ENCODE results near the gene NUCKS1. TPM values are rescaled to one million over a fixed set of nuclear protein-coding genes. Genes with fewer than 3 reads are reported as not detected.

Gene NUCKS1
- total and polyA plus RNA-seq, 2 of the 13 experiments (the other 11 are each of a cell fraction or from before 2014, with no cell fraction given) = 35.5 to 117 TPM

DNA sequence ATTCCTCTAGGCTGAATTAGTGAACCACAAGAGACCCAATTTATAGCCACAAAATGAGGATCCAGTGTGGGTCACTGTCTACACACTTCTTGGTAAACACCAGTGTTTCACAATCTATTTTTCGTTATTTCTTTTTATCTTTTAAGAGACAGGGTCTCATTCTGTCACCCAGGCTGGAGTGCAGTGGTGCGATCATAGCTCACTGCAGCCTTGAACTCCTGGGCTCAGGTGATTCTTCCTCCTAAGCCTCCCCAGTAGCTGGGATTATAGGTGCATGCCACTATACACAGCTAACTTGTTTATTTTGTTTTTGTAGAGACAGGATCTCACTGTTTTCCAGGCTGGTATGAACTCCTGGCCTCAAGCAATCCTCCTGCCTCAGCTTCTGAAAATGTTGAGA, 40.3 kb downstream of the NUCKS1 start (continued):
- TF ChIP-seq, protein P1, sequence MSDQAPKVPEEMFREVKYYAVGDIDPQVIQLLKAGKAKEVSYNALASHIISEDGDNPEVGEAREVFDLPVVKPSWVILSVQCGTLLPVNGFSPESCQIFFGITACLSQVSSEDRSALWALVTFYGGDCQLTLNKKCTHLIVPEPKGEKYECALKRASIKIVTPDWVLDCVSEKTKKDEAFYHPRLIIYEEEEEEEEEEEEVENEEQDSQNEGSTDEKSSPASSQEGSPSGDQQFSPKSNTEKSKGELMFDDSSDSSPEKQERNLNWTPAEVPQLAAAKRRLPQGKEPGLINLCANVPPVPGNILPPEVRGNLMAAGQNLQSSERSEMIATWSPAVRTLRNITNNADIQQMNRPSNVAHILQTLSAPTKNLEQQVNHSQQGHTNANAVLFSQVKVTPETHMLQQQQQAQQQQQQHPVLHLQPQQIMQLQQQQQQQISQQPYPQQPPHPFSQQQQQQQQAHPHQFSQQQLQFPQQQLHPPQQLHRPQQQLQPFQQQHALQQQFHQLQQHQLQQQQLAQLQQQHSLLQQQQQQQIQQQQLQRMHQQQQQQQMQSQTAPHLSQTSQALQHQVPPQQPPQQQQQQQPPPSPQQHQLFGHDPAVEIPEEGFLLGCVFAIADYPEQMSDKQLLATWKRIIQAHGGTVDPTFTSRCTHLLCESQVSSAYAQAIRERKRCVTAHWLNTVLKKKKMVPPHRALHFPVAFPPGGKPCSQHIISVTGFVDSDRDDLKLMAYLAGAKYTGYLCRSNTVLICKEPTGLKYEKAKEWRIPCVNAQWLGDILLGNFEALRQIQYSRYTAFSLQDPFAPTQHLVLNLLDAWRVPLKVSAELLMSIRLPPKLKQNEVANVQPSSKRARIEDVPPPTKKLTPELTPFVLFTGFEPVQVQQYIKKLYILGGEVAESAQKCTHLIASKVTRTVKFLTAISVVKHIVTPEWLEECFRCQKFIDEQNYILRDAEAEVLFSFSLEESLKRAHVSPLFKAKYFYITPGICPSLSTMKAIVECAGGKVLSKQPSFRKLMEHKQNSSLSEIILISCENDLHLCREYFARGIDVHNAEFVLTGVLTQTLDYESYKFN (CRISPR knock-in tag; conservative IDR thresholded peaks at IDR 0.05) = peak; percentile 83
- TF ChIP-seq, protein P2, sequence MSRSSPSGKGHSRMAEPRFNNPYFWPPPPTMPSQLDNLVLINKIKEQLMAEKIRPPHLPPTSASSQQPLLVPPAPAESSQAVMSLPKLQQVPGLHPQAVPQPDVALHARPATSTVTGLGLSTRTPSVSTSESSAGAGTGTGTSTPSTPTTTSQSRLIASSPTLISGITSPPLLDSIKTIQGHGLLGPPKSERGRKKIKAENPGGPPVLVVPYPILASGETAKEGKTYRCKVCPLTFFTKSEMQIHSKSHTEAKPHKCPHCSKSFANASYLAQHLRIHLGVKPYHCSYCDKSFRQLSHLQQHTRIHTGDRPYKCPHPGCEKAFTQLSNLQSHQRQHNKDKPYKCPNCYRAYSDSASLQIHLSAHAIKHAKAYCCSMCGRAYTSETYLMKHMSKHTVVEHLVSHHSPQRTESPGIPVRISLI (CRISPR knock-in tag; IDR thresholded peaks at IDR 0.05; ENCODE audit: borderline replicate concordance) = no peak
- TF ChIP-seq, protein P3, sequence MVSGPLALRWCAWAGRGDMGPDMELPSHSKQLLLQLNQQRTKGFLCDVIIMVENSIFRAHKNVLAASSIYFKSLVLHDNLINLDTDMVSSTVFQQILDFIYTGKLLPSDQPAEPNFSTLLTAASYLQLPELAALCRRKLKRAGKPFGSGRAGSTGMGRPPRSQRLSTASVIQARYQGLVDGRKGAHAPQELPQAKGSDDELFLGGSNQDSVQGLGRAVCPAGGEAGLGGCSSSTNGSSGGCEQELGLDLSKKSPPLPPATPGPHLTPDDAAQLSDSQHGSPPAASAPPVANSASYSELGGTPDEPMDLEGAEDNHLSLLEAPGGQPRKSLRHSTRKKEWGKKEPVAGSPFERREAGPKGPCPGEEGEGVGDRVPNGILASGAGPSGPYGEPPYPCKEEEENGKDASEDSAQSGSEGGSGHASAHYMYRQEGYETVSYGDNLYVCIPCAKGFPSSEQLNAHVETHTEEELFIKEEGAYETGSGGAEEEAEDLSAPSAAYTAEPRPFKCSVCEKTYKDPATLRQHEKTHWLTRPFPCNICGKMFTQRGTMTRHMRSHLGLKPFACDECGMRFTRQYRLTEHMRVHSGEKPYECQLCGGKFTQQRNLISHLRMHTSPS (CRISPR knock-in tag; IDR thresholded peaks at IDR 0.05; ENCODE audit: low read depth) = no peak
- TF ChIP-seq PHF5A (CRISPR knock-in tag; IDR thresholded peaks at IDR 0.05; ENCODE audit: low read depth, unreplicated experiment) (no peak), IKZF4 (CRISPR knock-in tag; IDR thresholded peaks at IDR 0.05; ENCODE audit: borderline replicate concordance, low read depth, not compliant biosample characterization) (no peak), KDM6A (CRISPR knock-in tag; IDR thresholded peaks at IDR 0.05; ENCODE audit: low read depth) (no peak), RNF2 (conservative IDR thresholded peaks at IDR 0.05; ENCODE audit: low read depth) (no peak), RFX1 (IDR thresholded peaks at IDR 0.05) (no peak), ZNF605 (CRISPR knock-in tag; IDR thresholded peaks at IDR 0.05) (no peak), ZNF841 (CRISPR knock-in tag; IDR thresholded peaks at IDR 0.05; ENCODE audit: borderline replicate concordance) (no peak), HIVEP1 (CRISPR knock-in tag; IDR thresholded peaks at IDR 0.05) (no peak), MTA1 (CRISPR knock-in tag; IDR thresholded peaks at IDR 0.05; ENCODE audit: borderline replicate concordance) (no peak), FOXK1 (CRISPR knock-in tag; IDR thresholded peaks at IDR 0.05; ENCODE audit: borderline replicate concordance, low read depth) (peak; percentile 20; the same call in 1 of the 2 replicates), TARDBP (CRISPR knock-in tag; IDR thresholded peaks at IDR 0.05) (peak; percentile 25; the same call in 1 of the 2 replicates), ZSCAN22 (CRISPR knock-in tag; IDR thresholded peaks at IDR 0.05) (no peak)
- TF ChIP-seq, protein P4, sequence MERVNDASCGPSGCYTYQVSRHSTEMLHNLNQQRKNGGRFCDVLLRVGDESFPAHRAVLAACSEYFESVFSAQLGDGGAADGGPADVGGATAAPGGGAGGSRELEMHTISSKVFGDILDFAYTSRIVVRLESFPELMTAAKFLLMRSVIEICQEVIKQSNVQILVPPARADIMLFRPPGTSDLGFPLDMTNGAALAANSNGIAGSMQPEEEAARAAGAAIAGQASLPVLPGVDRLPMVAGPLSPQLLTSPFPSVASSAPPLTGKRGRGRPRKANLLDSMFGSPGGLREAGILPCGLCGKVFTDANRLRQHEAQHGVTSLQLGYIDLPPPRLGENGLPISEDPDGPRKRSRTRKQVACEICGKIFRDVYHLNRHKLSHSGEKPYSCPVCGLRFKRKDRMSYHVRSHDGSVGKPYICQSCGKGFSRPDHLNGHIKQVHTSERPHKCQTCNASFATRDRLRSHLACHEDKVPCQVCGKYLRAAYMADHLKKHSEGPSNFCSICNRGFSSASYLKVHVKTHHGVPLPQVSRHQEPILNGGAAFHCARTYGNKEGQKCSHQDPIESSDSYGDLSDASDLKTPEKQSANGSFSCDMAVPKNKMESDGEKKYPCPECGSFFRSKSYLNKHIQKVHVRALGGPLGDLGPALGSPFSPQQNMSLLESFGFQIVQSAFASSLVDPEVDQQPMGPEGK (CRISPR knock-in tag; IDR thresholded peaks at IDR 0.05) = peak; percentile 42; the same call in 1 of the 2 replicates
- TF ChIP-seq, protein P5, sequence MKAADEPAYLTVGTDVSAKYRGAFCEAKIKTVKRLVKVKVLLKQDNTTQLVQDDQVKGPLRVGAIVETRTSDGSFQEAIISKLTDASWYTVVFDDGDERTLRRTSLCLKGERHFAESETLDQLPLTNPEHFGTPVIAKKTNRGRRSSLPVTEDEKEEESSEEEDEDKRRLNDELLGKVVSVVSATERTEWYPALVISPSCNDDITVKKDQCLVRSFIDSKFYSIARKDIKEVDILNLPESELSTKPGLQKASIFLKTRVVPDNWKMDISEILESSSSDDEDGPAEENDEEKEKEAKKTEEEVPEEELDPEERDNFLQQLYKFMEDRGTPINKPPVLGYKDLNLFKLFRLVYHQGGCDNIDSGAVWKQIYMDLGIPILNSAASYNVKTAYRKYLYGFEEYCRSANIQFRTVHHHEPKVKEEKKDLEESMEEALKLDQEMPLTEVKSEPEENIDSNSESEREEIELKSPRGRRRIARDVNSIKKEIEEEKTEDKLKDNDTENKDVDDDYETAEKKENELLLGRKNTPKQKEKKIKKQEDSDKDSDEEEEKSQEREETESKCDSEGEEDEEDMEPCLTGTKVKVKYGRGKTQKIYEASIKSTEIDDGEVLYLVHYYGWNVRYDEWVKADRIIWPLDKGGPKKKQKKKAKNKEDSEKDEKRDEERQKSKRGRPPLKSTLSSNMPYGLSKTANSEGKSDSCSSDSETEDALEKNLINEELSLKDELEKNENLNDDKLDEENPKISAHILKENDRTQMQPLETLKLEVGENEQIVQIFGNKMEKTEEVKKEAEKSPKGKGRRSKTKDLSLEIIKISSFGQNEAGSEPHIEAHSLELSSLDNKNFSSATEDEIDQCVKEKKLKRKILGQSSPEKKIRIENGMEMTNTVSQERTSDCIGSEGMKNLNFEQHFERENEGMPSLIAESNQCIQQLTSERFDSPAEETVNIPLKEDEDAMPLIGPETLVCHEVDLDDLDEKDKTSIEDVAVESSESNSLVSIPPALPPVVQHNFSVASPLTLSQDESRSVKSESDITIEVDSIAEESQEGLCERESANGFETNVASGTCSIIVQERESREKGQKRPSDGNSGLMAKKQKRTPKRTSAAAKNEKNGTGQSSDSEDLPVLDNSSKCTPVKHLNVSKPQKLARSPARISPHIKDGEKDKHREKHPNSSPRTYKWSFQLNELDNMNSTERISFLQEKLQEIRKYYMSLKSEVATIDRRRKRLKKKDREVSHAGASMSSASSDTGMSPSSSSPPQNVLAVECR (CRISPR knock-in tag; IDR thresholded peaks at IDR 0.05; ENCODE audit: borderline replicate concordance) = peak; percentile 31; the same call in 1 of the 2 replicates

Measured in HepG2 (cell line).